HCT116 (cell line): ENCODE results near the gene FRMPD4.

Experiments used
- CTCF ChIP-seq, 3 experiments: fragments of 200-600 bp in 1 of 3; sonication (generic) in 1 of 3; IDR thresholded peaks in 2 of 3; conservative IDR thresholded peaks in 1 of 3; 2 replicates each; pipeline ENCODE4 v1.5.1; 2012 to 2017; ENCODE audit warnings: low read depth in 2 of 3, low read length in 2 of 3, antibody characterized with exemption in 1 of 3, borderline replicate concordance in 1 of 3, control low read depth in 1 of 3, mild to moderate bottlenecking in 1 of 3, mixed read lengths in 1 of 3, mixed run types in 1 of 3, moderate library complexity in 1 of 3; ENCODE audit not compliant: insufficient read depth in 1 of 3
- EGR1 ChIP-seq: IDR thresholded peaks from 2 replicates; pipeline ENCODE4 v1.6.1; 2012; ENCODE audit warnings: low read depth
- EZH2 ChIP-seq: fragments of 200-600 bp; sonication (generic); IDR thresholded peaks from 2 replicates; pipeline ENCODE4 v1.6.1; 2017; ENCODE audit warnings: antibody characterized with exemption, mixed run types
- POLR2A ChIP-seq: IDR thresholded peaks from 2 replicates; pipeline ENCODE4 v1.7.0; 2011; ENCODE audit warnings: borderline replicate concordance; ENCODE audit not compliant: insufficient read depth, insufficient read length; ENCODE audit errors: extremely low read depth
- RAD21 ChIP-seq: IDR thresholded peaks from 2 replicates; pipeline ENCODE4 v1.6.1; 2012; ENCODE audit warnings: low read depth, mild to moderate bottlenecking
- SIN3A ChIP-seq: IDR thresholded peaks from 2 replicates; pipeline ENCODE4 v1.6.1; 2012; ENCODE audit warnings: low read depth
- ZBTB33 ChIP-seq: IDR thresholded peaks from 2 replicates; pipeline ENCODE4 v1.6.1; 2011; ENCODE audit warnings: mild to moderate bottlenecking, low read length, moderate library complexity; ENCODE audit not compliant: insufficient replicate concordance; ENCODE audit errors: extremely low read depth

GRCh38 chrX:12579311-12579710 lies 441.0 kb downstream of the FRMPD4 start:
- no peak for TF ChIP-seq EZH2
- TF ChIP-seq EGR1, result no peak
- TF ChIP-seq CTCF (IDR thresholded peaks at IDR 0.05 in 2 of 3, conservative IDR thresholded peaks at IDR 0.05 in 1 of 3; ENCODE audit: borderline replicate concordance in 1 of 3, insufficient read depth in 1 of 3, low read depth in 2 of 3, low read length in 2 of 3), result no peak
- TF ChIP-seq ZBTB33, result no peak
- TF ChIP-seq POLR2A, result no peak
- no peak for TF ChIP-seq SIN3A
- TF ChIP-seq RAD21, result no peak
